Endodermal cell (in vitro differentiated cells): ENCODE results near the gene ZNF536. TPM values are rescaled to one million over a fixed set of nuclear protein-coding genes. Genes with fewer than 3 reads are reported as not detected.

ENCODE experiments used
- DNase-seq: peaks from one replicate; pipeline ENCODE4 v3.0.0-alpha.2; 2017
- H3K27ac ChIP-seq: 2 replicates; pipeline ENCODE4 v1.5.1; 2013; ENCODE audit warnings: mild to moderate bottlenecking, low read depth, low read length, moderate library complexity
- H3K27me3 ChIP-seq: 2 replicates; pipeline ENCODE4 v1.6.1; 2013; ENCODE audit warnings: mild to moderate bottlenecking, low read length, moderate library complexity; ENCODE audit not compliant: insufficient read depth, control insufficient read depth, poor library complexity, severe bottlenecking
- H3K36me3 ChIP-seq: 2 replicates; pipeline ENCODE4 v1.7.0; 2013; ENCODE audit warnings: mild to moderate bottlenecking, low read length, moderate library complexity; ENCODE audit not compliant: control insufficient read depth, insufficient read depth
- H3K4me1 ChIP-seq: one replicate; pipeline ENCODE4 v1.7.0; 2013; ENCODE audit warnings: low read length; ENCODE audit not compliant: control insufficient read depth, insufficient read depth
- H3K4me3 ChIP-seq: 2 replicates; pipeline ENCODE4 v1.5.1; 2013; ENCODE audit warnings: mild to moderate bottlenecking, low read length, moderate library complexity
- H3K9ac ChIP-seq: 2 replicates; pipeline ENCODE4 v1.6.1; 2013; ENCODE audit warnings: mild to moderate bottlenecking, low read length, moderate library complexity; ENCODE audit not compliant: poor library complexity, severe bottlenecking; ENCODE audit errors: extremely low read depth
- H3K9me3 ChIP-seq: 2 replicates; pipeline ENCODE4 v1.6.1; 2013; ENCODE audit warnings: mild to moderate bottlenecking, low read length, moderate library complexity; ENCODE audit not compliant: control insufficient read depth
- H3K27ac Mint-ChIP-seq: 2 replicates; pipeline ENCODE4 v1.8.0; 2020; ENCODE audit warnings: mixed read lengths
- H3K27me3 Mint-ChIP-seq: 2 replicates; pipeline ENCODE4 v1.8.0; 2021; ENCODE audit warnings: mild to moderate bottlenecking, mixed read lengths; ENCODE audit not compliant: insufficient read depth
- H3K36me3 Mint-ChIP-seq: 2 replicates; pipeline ENCODE4 v1.8.0; 2020; ENCODE audit warnings: low read depth, mixed read lengths
- H3K4me1 Mint-ChIP-seq: 2 replicates; pipeline ENCODE4 v1.8.0; 2020; ENCODE audit warnings: mixed read lengths
- H3K4me3 Mint-ChIP-seq: 2 replicates; pipeline ENCODE4 v1.8.0; 2020; ENCODE audit warnings: mild to moderate bottlenecking, moderate library complexity, mixed read lengths
- H3K9me3 Mint-ChIP-seq: 2 replicates; pipeline ENCODE4 v1.8.0; 2020; ENCODE audit warnings: mild to moderate bottlenecking, mixed read lengths
- CTCF ChIP-seq: fragments of 200-600 bp; sonication (generic); conservative IDR thresholded peaks from 2 replicates; pipeline ENCODE4 v1.5.0; 2021; ENCODE audit warnings: antibody characterized with exemption, mild to moderate bottlenecking
- WGBS, 2 experiments: methylation state at CpG; one replicate each; pipeline versions ENCODE4 v1.1.5 to v1.1.7; 2013; ENCODE audit warnings: missing lambda C conversion rate in 2 of 2, mixed read lengths in 1 of 2; ENCODE audit not compliant: insufficient coverage in 1 of 2, insufficient read length in 1 of 2; 5-methylcytosine and 5-hydroxymethylcytosine counted together
- total RNA-seq, 2 donors: library from RNA; stranded (reverse); fragmentation: NEBNext Ultra II Directional in 1 of 2; extraction: Animal tissue kit (Norgen Biotek cat#: 25700) in 1 of 2; gene quantifications; 2 replicates in 1 of 2; 3 replicates in 1 of 2; pipeline ENCODE4 v1.2.1, GENCODE V29; 2021

ZNF536 gene
- total RNA-seq, 2 donors from 2014 or later: not detected

- H3K4me3 ChIP-seq: no peak overlapping the region
- peaks cover 98% of the 10 kb centered on the region for H3K27me3 ChIP-seq
- Mint-ChIP-seq H3K4me1 (no peaks in the 10 kb centered on the region), H3K27ac (no peak overlapping the region), H3K36me3 (no peaks in the 10 kb centered on the region), H3K9me3 (no peaks in the 10 kb centered on the region), H3K27me3 (peaks cover 56% of the 10 kb centered on the region), H3K4me3 (no peak overlapping the region)
- no peak for DNase-seq
- no peak overlapping the region for H3K9ac ChIP-seq
- TF ChIP-seq CTCF: no peak
- no peaks in the 10 kb centered on the region for H3K4me1 ChIP-seq
- H3K9me3 ChIP-seq: no peaks in the 10 kb centered on the region
- no peaks in the 10 kb centered on the region for H3K36me3 ChIP-seq
- H3K27ac ChIP-seq: no peak overlapping the region
- 0% methylated on average over 1 of the region's 1 CpG for WGBS, 2 experiments
These were observed 5.9 kb upstream of the ZNF536 start for GRCh38 chr19:30366282-30366681.

- H3K27me3 Mint-ChIP-seq: peaks cover 54% of the 10 kb centered on the region
These were observed 5.2 kb upstream of the ZNF536 start for GRCh38 chr19:30367006-30367405.

GRCh38 chr19:30367421-30367820 is 4.8 kb upstream of the ZNF536 start:
- Mint-ChIP-seq H3K27me3 (peaks cover 54% of the 10 kb centered on the region), H3K27ac (no peak overlapping the region)
- WGBS, 2 experiments: 92 to 97% methylated on average over 6 to 9 of the region's 9 CpGs

More at GRCh38 chr19:30367006-30367405, 5.2 kb upstream of the ZNF536 start:
- Histone ChIP-seq H3K9ac (no peak overlapping the region), H3K27me3 (peaks cover 95% of the 10 kb centered on the region), H3K4me1 (no peaks in the 10 kb centered on the region), H3K4me3 (no peak overlapping the region), H3K9me3 (no peaks in the 10 kb centered on the region), H3K27ac (no peak overlapping the region), H3K36me3 (no peaks in the 10 kb centered on the region)
- no peaks in the 10 kb centered on the region for H3K9me3 Mint-ChIP-seq
- no peak overlapping the region for H3K27ac Mint-ChIP-seq
- no peak overlapping the region for H3K4me3 Mint-ChIP-seq
- no peak for DNase-seq
- no peaks in the 10 kb centered on the region for H3K36me3 Mint-ChIP-seq
- no peak for TF ChIP-seq CTCF
- WGBS, 2 experiments: 82 to 100% methylated on average over 2 to 7 of the region's 7 CpGs
- H3K4me1 Mint-ChIP-seq: no peaks in the 10 kb centered on the region

More at GRCh38 chr19:30367421-30367820, 4.8 kb upstream of the ZNF536 start:
- TF ChIP-seq CTCF: no peak
- Histone ChIP-seq H3K27me3 (peaks cover 95% of the 10 kb centered on the region), H3K27ac (no peak overlapping the region), H3K9me3 (no peaks in the 10 kb centered on the region), H3K4me1 (no peaks in the 10 kb centered on the region), H3K36me3 (no peaks in the 10 kb centered on the region), H3K4me3 (no peak overlapping the region), H3K9ac (no peak overlapping the region)
- Mint-ChIP-seq H3K36me3 (no peaks in the 10 kb centered on the region), H3K4me1 (no peaks in the 10 kb centered on the region), H3K4me3 (no peak overlapping the region), H3K9me3 (no peaks in the 10 kb centered on the region)
- no peak for DNase-seq
